NCI-H2171 treated with DMSO at 0.1 percent for 48 hours (cell line): ENCODE results near the gene GALE.
A peak's percentile ranks its signal among the peaks of the same experiment; 100 is the strongest.
"Not testable (repeated sequence)": the region's sequence is repeated elsewhere in the genome, so short reads cannot be mapped to it uniquely, and the experiment has no call there.

Experiments
- DNase-seq: peaks from one replicate; lab custom pipeline; 2025; lab: John Stamatoyannopoulos, UW

Gene GALE

DNA sequence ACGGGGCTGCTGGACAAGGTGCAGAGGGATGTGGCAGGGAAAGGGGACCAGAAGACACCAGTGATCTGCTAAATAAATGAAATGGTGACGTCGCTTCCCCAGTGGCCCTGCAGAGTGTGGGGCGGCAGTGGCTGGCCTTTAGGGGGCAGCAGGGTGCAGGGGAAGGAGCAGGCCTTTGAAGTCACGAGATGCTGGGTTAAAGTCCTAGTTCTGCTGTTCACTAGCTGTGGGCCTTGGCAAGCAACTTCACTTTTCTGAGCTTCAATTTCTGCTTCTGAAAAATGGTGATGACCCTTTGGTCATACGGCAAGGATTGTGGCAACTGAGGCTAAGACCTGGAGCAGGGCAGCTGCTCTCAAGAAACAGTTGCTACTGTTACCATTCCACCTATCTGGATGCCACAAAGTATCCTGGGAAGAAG lies 9.2 kb upstream of the GALE start:
- DNase-seq: peak; percentile 67

DNA sequence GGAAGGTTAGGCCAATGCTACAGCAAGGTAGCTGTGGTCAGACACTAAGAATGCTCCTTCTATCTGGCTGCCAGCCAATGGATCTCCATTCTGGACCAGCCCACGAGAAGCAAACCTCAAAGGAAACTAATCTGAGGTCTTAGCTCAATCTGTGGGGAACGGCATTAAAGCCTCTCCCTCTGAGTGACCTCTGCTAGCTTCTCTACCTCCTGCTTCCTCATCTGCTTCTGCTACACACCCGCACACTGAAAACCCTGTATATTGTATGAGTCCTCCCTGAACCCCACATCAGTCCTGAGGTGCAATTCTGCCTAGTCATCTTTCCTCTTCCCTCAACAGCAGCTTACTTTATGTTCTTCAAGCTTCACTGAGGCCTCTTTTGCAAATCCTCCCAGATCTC lies 6.9 kb upstream of the GALE start:
- no peak for DNase-seq

DNA sequence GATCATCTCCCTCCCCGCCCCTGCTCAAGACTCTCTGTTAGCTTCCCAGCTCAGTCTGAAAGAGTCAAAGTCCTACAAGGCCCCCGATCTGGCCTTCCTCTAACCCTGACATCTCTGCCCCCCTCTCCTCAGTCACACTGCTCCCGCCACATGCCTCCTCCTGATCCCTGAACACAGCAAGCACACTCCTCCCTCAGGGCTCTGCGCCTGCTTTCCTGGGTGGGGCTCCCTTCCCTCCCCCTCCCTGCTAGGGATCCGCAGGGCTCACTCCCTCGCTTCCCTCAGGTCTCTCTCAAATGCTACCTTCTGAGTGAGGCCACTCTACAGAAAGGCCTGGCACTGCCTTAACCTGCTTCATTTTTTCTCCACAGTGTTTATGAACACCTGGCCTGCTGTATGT lies 5.7 kb upstream of the GALE start:
- DNase-seq: no peak

DNA sequence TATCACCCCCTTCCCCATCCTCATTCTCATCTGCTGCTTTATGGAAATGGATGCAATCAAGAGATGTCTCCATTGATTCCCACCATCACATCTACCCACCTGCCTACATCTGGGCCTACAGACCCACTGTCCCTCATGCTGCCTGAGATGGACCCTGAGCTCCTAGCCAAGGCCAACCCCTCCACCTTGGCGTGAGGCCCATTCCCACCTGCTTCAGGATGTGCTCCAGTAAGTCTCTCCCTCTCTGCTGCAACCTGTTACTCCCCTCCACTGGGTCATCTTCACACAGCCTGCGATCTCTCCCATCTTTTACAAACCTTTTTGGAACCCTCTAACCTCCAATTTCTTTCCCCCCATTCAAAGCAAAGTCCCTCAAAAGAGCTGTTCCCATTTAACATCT lies 4.5 kb upstream of the GALE start:
- DNase-seq: no peak

DNA sequence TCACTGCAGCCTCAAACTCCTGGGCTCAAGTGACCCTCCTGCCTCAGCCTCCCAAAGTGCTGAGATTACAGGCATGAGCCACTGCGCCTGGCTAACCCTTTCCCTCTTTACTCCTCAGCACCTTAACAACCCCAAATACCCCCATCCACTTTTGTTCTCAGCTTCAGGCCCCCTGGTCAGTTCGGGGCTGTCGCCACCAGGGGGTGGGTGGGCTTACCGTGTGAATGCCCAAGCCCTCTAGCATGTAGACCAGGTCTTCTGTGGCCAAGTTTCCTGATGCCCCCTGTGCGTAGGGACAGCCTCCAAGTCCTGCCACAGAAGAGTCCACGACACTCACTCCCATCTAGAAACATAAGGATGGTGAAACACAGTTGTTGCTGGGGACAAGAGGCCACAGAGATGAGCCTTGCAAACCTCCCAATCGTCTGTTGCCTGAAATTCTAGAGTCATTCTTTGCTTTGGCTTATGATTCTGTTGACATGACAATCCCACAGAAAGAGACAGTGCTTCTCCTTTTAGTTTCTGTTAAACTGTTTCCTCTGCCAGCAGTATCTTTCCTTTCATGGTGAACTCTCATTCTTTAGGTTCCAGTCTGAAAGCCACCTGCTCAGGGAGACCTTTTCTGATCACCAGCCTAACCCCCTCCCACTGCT lies 3.8 kb upstream of the GALE start:
- no peak for DNase-seq

DNA sequence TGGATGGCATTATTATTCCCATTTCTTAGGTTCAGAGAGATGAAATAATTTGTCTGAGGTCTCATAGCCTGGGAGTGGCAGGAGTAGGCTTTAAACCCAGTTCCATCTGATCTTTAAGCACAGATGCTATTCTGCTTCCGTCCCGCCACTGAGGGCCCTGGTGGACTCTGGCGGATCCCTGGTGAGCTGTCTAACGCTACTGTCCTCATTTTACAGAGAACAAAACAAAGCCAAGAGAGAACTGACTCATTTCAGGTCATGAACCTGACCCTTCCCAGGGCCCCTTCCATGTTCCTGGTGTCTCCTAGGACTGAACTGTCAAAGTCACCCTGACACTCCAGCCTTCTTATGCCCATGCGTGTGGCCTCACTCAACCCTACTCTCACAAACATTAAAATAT lies 3.1 kb upstream of the GALE start:
- no peak for DNase-seq

DNA sequence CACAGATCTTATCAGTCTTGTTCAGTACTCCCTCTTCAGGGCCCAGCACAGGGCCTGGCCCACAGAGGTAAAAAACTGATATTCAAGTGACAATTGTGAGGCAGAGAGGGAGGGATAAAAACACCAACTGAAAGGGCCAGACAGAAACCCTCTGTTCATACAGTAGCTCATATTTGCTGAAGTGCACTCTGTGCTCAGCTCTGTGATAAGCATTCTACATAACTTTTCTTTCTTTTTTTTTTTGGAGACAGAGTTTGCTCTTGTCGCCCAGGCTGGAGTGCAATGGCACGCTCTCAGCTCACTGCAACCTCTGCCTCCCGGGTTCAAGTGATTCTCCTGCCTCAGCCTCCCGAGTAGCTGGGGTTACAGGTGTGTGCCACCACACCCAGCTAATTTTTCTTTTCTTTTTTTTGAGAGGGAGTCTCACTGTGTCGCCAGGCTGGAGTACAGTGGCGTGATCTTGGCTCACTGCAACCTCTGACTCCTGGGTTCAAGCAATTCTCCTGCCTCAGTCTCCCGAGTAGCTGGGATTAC lies 2.3 kb upstream of the GALE start:
- not testable (repeated sequence) for DNase-seq

DNA sequence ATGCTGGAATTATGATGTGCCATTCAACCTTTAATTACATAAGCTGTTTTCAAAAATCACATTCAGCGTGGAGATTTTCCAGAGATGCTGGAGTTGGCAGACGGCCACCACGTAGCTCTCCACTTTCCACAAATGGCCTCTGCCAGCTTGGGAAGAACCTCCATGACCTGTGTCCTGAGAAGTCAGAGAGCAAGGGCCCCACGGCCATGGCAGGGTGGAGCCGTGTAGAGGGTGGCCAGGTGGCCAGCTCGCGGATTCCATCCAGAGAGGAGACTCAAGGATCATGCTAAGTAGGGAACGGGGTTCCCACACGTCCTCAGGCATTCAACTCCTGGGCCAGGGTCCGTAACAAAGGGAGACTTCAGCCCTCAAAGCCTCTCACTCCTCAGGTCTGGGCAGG lies 1.3 kb upstream of the GALE start:
- DNase-seq: no peak

DNA sequence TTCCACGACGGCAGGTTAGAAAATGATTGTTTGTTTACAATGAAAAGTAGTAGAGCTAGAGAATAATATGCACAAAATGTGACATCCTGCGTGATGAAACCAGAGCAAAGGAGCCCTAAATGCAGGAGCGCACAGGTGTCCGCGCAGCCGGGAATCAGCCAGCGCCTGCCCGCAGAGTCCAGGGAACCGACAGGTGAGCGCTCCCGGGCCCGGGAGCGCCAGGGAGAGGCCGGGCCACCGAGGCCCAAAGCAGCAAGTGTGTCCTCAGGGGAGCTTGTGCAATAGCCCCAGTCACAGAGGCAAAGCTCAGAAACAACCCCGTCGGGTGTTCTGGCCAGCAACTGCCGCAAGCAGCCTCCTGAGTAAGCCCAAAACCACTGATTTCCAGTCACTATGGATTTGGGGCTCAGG lies 789 bp upstream of the GALE start:
- no peak for DNase-seq

DNA sequence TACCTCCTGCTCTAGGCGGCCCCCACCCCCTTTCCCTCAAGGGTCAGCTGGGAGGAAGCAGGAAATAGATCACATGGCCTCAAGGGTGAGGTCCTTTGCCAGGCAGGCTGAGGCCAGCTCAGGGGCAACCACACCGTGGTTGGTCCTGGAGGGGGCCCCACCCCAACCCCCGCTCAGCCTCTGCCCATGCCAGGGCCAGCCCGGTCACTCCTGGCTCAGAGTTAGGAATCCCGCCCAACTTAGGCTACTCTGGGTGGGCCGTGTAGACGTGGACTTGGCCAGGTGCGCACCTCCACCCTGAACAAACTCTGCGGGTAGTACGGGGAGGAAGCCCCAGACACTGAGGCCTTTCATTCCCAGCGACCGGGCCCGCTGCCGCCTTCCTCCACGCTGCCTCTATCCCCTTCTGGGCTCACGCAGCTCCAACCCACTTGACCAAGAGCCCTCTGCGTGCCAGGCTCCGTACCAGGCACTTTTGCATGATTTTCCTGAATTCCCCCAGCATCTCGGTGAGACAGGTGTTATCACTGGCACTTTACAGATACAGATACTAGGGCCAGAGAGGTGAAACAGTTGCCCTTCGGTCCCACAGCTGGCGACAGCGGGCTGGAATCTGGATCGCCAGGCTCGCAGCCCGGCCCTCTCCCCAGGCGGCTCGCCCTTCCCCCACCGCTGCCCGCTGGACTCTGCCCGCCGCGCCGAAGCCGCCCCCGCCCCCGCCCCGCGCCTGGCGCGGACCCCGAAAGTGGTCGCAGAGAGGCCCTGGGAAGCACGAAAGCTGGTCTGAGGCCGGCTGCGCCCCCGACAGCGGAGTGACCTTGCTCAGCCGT lies 769 bp downstream of the GALE start:
- DNase-seq: no peak

DNA sequence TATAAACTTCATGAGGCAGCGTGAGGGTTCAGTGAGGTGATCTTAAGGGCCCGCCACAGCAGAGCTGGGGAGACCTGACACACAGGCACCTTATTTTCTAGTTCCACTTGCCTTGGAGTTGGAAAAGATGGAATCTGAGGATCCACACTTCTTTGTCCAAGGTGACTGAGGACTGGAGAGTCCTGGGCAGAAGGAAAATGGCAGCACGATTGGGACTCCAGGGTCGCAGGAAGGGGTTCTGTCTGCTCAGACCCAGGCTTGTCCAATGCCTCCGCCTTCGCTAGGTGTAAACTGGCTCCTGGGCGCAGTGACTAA lies 1.3 kb downstream of the GALE start:
- no peak for DNase-seq

DNA sequence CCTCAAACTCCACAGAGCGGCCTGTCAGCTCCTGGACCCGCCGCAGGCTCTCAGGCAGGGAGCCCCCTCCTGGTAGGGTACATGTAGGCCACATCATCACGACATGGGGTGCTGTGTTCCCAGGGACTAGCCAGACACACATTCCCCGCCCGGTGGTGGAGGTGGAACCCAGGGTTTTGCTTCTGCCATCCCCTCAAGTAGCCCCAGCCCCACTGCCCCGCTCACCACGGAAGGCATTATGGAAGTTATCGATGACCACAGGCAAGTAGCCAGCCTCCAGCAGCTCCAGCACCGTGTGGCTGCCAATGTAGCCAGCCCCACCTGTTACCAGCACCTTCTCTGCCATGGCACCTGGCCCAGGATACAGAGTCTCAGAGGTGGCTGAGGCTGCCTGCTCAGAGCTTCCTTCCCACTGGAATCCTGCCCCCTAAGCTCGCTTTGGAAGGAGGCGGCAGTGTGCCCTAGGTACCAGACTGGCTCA lies 1.9 kb downstream of the GALE start:
- no peak for DNase-seq

DNA sequence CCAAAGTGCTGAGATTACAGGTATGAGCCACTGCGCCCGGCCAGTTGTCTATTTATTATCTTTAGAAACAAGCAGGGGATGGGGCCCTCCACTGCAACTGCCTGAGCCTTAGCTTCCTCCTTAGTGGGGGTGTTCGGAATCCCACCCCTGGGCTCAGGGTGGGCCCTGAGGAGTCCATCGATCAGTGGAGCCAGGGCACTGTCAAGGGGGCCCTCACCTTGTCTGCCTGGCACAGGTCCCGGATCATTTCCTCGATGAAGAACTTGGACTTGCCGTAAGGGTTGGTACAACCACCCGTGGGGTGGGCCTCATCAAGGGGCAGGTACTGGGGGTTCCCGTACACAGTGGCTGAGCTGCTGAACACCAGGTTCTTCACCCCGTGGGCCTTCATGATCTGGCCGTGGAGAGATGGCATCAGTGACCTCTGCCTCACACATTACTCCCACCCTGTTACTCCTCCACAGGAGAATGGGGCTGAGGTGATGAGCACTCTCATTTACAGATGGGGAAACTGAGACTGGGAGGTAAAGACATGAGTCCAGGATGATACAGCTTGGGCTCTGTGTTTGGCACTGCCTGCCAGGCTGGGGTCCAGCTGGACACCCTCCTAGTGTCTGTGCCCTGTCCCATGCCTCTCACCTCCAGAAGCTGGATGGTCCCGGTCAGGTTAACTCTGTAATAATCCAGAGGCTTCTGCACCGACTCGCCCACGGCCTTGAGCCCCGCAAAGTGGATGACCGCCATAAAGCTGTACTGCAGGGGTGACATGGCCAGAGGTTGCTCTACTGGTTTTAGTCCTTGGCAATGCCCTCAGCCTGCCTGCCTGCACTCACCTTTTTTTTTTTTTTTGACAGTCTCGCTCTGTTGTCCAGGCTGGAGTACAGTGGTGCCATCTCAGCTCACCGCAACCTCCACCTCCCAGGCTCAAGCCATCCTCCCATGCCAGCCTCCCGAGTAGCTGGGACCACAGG lies 2.8 kb downstream of the GALE start:
- DNase-seq: no peak

DNA sequence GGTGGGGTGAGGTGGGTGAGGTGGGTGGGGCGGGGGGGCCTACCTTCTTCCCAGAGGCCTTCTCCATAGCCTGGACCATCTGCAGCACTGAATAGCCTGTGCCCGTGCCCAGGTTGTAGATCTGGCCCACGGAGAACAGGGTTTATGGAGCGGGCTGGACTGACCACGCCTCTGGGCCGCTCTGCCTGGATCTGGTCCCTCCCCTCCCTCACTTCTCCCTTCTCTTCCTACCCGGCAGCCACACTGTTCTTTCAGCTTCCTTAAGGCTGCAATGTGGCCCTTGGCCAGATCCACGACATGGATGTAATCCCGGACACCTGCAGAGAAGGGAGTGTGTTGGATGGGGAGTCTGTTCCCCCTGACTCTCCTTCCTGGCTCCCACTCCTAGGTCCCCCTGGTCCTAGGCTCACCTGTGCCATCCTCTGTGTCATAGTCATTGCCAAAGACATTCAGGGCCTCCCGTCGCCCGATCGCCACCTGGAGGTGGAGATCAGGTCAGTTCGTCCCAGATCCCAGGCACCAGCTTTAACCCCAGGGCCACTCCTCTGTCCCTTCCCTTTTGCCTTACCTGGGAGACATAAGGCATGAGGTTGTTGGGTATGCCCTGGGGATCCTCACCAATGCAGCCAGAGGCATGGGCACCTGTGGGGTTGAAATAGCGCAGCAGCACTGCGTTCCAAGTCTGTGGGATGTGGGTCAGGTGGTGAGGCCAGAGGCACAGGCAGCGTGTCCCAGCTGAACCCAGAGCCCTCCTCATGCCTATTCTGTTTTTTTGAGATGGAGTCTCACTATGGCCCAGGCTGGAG lies 3.9 kb downstream of the GALE start:
- DNase-seq: no peak

DNA sequence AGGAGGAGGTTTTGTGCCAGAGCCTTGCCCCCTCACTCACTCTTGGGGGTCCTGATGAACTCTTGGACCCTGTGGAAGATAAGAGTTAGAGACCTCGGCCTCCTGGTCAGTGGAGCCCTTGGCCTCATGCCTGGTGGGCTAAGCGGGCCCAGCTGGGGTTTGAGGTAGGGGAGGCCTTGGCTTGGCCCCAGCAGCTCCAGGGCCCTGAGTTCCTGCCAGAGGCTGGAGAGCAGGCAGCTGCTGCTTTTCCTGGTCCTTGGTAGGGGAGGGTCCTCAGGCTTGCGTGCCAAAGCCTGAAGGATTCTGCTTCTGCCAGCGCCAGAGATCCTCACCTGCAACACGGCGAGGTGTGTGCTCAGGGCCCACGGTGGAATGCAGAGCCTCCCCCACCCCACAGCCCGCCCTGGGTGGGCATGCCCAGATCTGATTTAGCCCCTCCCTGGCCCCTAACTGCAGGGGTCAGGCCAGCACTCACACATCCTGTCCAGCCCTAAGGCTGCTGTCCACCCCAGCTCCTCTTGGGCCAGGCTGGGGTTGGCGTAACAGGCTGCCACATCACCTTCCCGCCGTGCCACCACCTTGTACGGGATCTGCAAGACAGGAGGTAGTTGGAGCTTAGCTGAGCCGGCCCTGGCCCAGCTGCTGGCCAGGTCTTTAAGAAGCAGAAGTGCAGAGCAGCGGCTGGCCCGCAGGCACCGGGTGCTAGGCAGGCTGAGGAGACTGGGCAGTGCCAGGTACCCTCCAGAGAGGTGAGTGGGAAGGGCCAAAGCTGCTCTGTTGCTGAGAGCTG lies 4.7 kb downstream of the GALE start:
- no peak for DNase-seq

DNA sequence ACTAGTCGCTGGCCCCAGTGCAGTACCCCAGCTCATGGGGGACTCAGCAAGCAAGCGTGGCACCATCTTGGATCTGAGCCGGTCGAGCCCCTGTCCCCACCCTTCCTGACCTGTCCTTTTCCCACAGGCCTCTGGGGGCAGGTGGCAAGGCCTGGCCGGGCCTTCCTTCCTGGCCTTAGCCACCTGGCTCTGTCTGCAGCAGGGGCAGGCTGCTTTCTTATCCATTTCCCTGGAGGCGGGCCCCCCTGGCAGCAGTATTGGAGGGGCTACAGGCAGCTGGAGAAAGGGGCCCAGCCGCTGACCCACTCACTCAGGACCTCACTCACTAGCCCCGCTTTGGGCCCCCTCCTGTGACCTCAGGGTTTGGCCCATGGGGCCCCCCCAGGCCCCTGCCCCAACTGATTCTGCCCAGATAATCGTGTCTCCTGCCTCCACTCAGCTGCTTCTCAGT lies 5.8 kb downstream of the GALE start:
- DNase-seq: not testable (repeated sequence)

DNA sequence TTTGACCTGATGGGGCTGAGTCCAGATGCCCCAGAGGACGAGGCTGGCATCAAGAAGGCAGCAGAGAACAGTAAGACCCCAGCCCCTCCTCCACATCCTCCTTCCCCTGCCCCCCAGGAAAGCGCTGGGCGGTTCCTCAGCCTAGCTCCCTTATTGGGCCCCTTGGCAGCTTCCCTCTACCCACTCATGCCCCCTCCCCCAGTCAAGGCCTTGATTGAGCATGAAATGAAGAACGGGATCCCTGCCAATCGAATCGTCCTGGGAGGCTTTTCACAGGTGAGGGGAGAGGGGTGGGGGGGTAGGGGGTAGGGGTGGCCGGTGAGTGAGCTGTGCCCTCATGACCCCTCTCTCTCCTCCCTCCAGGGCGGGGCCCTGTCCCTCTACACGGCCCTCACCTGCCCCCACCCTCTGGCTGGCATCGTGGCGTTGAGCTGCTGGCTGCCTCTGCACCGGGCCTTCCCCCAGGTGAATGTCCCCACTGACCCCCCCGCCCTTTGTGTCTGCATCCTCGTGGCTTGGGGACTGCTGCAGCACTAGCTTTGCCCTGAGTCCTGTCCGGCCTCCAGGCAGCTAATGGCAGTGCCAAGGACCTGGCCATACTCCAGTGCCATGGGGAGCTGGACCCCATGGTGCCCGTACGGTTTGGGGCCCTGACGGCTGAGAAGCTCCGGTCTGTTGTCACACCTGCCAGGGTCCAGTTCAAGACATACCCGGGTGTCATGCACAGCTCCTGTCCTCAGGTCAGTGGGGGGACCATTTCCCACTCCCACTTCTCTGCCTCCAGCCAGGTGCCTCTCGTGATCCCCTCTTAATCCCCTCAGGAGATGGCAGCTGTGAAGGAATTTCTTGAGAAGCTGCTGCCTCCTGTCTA lies 6.5 kb downstream of the GALE start:
- DNase-seq: no peak

DNA sequence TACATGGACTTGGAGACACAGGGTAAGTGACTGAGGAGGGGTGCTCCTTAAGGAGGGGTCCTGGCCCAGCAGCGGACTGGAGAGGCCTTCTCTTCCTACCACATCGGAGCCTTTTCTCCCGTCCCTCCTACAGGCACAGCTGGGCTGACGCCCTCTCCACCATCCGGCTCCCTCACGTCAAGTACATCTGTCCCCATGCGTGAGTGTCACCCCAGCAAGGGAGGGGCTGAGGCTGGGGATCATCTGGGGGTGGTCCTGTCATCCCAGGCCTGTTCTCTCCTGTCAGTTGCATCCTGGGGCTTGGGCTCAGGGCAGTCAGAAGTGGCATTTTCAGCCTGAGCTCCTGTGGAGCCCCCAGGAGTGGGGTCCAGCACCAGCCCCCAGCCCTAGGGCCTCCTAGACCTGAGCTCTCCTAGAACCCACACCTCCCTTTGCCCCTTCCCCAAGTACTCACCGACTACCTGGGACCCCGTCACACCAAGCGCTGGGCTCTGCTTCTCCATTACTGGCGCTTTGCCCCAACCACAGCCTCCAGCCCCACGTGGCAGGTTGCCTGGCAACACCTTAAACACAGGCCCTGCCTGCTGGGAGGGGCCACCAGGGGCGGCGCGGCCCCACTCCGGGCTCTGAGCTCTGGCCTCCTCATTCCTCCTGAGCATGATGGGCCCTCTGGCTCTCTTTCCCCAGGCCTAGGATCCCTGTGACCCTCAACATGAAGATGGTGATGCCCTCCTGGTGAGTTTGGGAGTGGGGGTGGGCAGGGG lies 7.4 kb downstream of the GALE start:
- no peak for DNase-seq
